B cell (primary cell): ENCODE measurements around the gene POLE. TPM values are rescaled to one million over a fixed set of nuclear protein-coding genes. Genes with fewer than 3 reads are reported as not detected.
A peak's percentile ranks its signal among the peaks of the same experiment; 100 is the strongest.

Experiments
- ATAC-seq: fragments of 200-7000 bp; cut with Tn5 transposase; one replicate; pipeline ENCODE4 v1.10.0; 2021; ENCODE audit warnings: low read depth, mild to moderate bottlenecking, moderate number of reproducible peaks, moderate library complexity
- CTCF ChIA-PET: fragments of 350-600 bp; sonication (Branson Sonifier 250); formaldehyde crosslinking; loops from one replicate; lab custom pipeline; 2021; ENCODE audit warnings: antibody characterized with exemption, inconsistent platforms; lab: Charles Lee
- POLR2A ChIA-PET: fragments of 350-600 bp; sonication (Branson Sonifier 250); formaldehyde crosslinking; loops from one replicate; lab custom pipeline; 2021; ENCODE audit warnings: antibody characterized with exemption; lab: Charles Lee
- DNase-seq: peaks from one replicate; pipeline ENCODE4 v3.0.0; 2013
- H2AFZ ChIP-seq: 2 replicates; pipeline ENCODE4 v1.6.1; 2012; ENCODE audit warnings: mild to moderate bottlenecking, low read depth, low read length; ENCODE audit not compliant: insufficient read depth, poor library complexity, severe bottlenecking
- H3K27ac ChIP-seq, 2 donors: 1 replicate in 1 of 2; 2 replicates in 1 of 2; pipeline ENCODE4 v1.5.1; 2012 to 2013; ENCODE audit warnings: low read length in 2 of 2, mild to moderate bottlenecking in 2 of 2, moderate library complexity in 1 of 2
- H3K27me3 ChIP-seq, 4 experiments: fragments of 200-600 bp in 1 of 4; sonication (generic) in 1 of 4; replicated peaks in 1 of 4; 1 replicate in 2 of 4; 2 replicates in 2 of 4; pipeline versions ENCODE4 v1.6.1 to v1.7.0; 2013 to 2016; ENCODE audit warnings: low read length in 3 of 4, mild to moderate bottlenecking in 2 of 4, mixed read lengths in 1 of 4, moderate library complexity in 1 of 4; ENCODE audit not compliant: insufficient read depth in 4 of 4, control insufficient read depth in 3 of 4; ENCODE audit errors: control extremely low read depth in 1 of 4
- H3K36me3 ChIP-seq, 2 experiments: replicated peaks in 1 of 2; 1 replicate in 1 of 2; 2 replicates in 1 of 2; pipeline versions ENCODE4 v1.6.1 to v1.7.1; 2013; ENCODE audit warnings: low read length in 1 of 2; ENCODE audit not compliant: insufficient read depth in 2 of 2, control insufficient read depth in 1 of 2; ENCODE audit errors: control extremely low read depth in 1 of 2, extremely low read depth in 1 of 2
- H3K4me1 ChIP-seq, 2 donors: fragments of 200-600 bp in 1 of 2; sonication (generic) in 1 of 2; 1 replicate in 1 of 2; 2 replicates in 1 of 2; pipeline versions ENCODE4 v1.5.1 to v1.6.1; 2013 to 2017; ENCODE audit warnings: low read length in 2 of 2; ENCODE audit not compliant: control insufficient read depth in 2 of 2, insufficient read depth in 2 of 2
- H3K4me2 ChIP-seq: replicated peaks from 2 replicates; pipeline ENCODE3; 2012; ENCODE audit warnings: mild to moderate bottlenecking, low read depth, low read length; ENCODE audit not compliant: poor library complexity, severe bottlenecking
- H3K4me3 ChIP-seq, 5 experiments: fragments of 200-600 bp in 1 of 5; sonication (generic) in 1 of 5; 1 replicate in 3 of 5; 2 replicates in 2 of 5; pipeline versions ENCODE4 v1.5.1 to v1.7.0; 2011 to 2016; ENCODE audit warnings: low read length in 4 of 5, mild to moderate bottlenecking in 4 of 5, low read depth in 2 of 5, control low read depth in 1 of 5, moderate library complexity in 1 of 5; ENCODE audit not compliant: insufficient read depth in 1 of 5; ENCODE audit errors: control extremely low read depth in 1 of 5, extremely low read depth in 1 of 5
- H3K79me2 ChIP-seq: fragments of 200-600 bp; sonication (generic); one replicate; pipeline ENCODE4 v1.6.0; 2016; ENCODE audit warnings: low read length; ENCODE audit not compliant: control insufficient read depth, insufficient read depth
- H3K9ac ChIP-seq: fragments of 200-600 bp; sonication (generic); 2 replicates; pipeline ENCODE4 v1.6.1; 2017; ENCODE audit warnings: mild to moderate bottlenecking, low read length, moderate library complexity
- H3K9me3 ChIP-seq, 3 donors: one replicate each; pipeline versions ENCODE4 v1.6.1 to v1.7.1; 2013; ENCODE audit warnings: low read length in 2 of 3; ENCODE audit not compliant: control insufficient read depth in 2 of 3, insufficient read depth in 1 of 3; ENCODE audit errors: control extremely low read depth in 1 of 3
- H4K20me1 ChIP-seq: 2 replicates; pipeline ENCODE4 v1.6.0; 2012; ENCODE audit warnings: mild to moderate bottlenecking, low read length; ENCODE audit not compliant: insufficient read depth, control insufficient read depth, poor library complexity, severe bottlenecking
- H3K27ac Mint-ChIP-seq: one replicate; pipeline ENCODE4 v1.8.0; 2021; ENCODE audit warnings: mixed read lengths
- H3K27me3 Mint-ChIP-seq: one replicate; pipeline ENCODE4 v1.8.0; 2021; ENCODE audit warnings: mixed read lengths
- H3K4me1 Mint-ChIP-seq: one replicate; pipeline ENCODE4 v1.8.0; 2021; ENCODE audit warnings: mixed read lengths
- H3K4me3 Mint-ChIP-seq: one replicate; pipeline ENCODE4 v1.8.0; 2021; ENCODE audit warnings: mixed read lengths
- H3K9me3 Mint-ChIP-seq: one replicate; pipeline ENCODE4 v1.8.0; 2022; ENCODE audit warnings: mixed read lengths; ENCODE audit not compliant: insufficient read depth
- CTCF ChIP-seq: fragments of 200-600 bp; IDR thresholded peaks from one replicate; pipeline ENCODE4 v1.8.0; 2022; ENCODE audit warnings: antibody characterized with exemption, mild to moderate bottlenecking
- EZH2 ChIP-seq: IDR thresholded peaks from 2 replicates; pipeline ENCODE4 v1.6.1; 2012; ENCODE audit warnings: borderline replicate concordance, low read depth, mild to moderate bottlenecking, moderate library complexity, low read length; ENCODE audit not compliant: insufficient read depth, poor library complexity, severe bottlenecking
- WGBS: methylation state at CpG from one replicate; pipeline ENCODE4 v1.1.5; 2013; ENCODE audit warnings: missing lambda C conversion rate; ENCODE audit not compliant: insufficient coverage; 5-methylcytosine and 5-hydroxymethylcytosine counted together
- intact Hi-C: fragments of 100-400 bp; cut with micrococcal nuclease; formaldehyde crosslinking; loops from one replicate; pipeline ENCODE4 v1.10.0; 2022
- polyA plus RNA-seq: library from polyadenylated mRNA; depleted of rRNA; stranded (reverse); fragments of >200 nt; gene quantifications from 2 replicates; pipeline ENCODE4 v1.2.3, GENCODE V29; 2012
- total RNA-seq, 2 donors: library from RNA; stranded (reverse); fragments of 120-200 nt in 1 of 2; gene quantifications; 1 replicate in 1 of 2; 2 replicates in 1 of 2; pipeline versions ENCODE4 v1.2.3 to v1.2.4, GENCODE V29; 2013 to 2022

The POLE gene
- total and polyA plus RNA-seq, 2 donors (not counting 1 experiment from before 2014, with no cell fraction given) = 32.0 to 62.0 TPM

GRCh38 chr12:132702640-132703039, 15.5 kb upstream of the POLE start:
- no peak overlapping the region for H3K4me2 ChIP-seq
- no peaks in the 10 kb centered on the region for H4K20me1 ChIP-seq
- no peak overlapping the region for H3K4me3 Mint-ChIP-seq
- no peak overlapping the region for H3K9ac ChIP-seq
- H3K4me1 Mint-ChIP-seq = peaks cover 22% of the 10 kb centered on the region
- TF ChIP-seq CTCF (no peak), EZH2 (no peak)
- peaks cover 3 to 8% of the 10 kb centered on the region in 2 experiments for H3K36me3 ChIP-seq
- no peak overlapping the region for H2AFZ ChIP-seq
- WGBS = 92% methylated on average over 2 of the region's 4 CpGs
- peaks cover 7% of the 10 kb centered on the region for H3K9me3 Mint-ChIP-seq
- ChIA-PET POLR2A (no interaction called here), CTCF (no interaction called here)
- H3K79me2 ChIP-seq = peaks cover 2% of the 10 kb centered on the region
- peaks cover 0 to 22% (median 5%) of the 10 kb centered on the region in 3 donors for H3K9me3 ChIP-seq
- peaks cover 6 to 11% of the 10 kb centered on the region in 2 donors for H3K4me1 ChIP-seq
- no peaks in the 10 kb centered on the region for H3K27me3 Mint-ChIP-seq
- ATAC-seq (no peak), DNase-seq (no peak)
- no peak overlapping the region for H3K4me3 ChIP-seq
- intact Hi-C loops = no loop called here
- no peak overlapping the region for H3K27ac ChIP-seq
- no peak overlapping the region for H3K27ac Mint-ChIP-seq
- H3K27me3 ChIP-seq = no peaks in the 10 kb centered on the region

- no peak for TF ChIP-seq CTCF
- TF ChIP-seq EZH2 = no peak
- peak overlapping the region; percentile 35 for H3K4me3 Mint-ChIP-seq
- Histone ChIP-seq H3K27ac (no peak overlapping the region), H3K27me3 (no peaks in the 10 kb centered on the region), H3K4me3 (no peak overlapping the region), H3K36me3 (peaks cover 0 to 8% of the 10 kb centered on the region in 2 experiments), H2AFZ (no peak overlapping the region), H3K9ac (no peak overlapping the region), H3K4me1 (peaks cover 6 to 11% of the 10 kb centered on the region in 2 donors), H4K20me1 (no peaks in the 10 kb centered on the region), H3K79me2 (peaks cover 2% of the 10 kb centered on the region), H3K4me2 (peak overlapping the region; percentile 34), H3K9me3 (peaks cover 0 to 4% (median 0%) of the 10 kb centered on the region in 3 donors)
- ATAC-seq (peak; percentile 24), DNase-seq (peak; percentile 35)
- 67% methylated on average over 3 of the region's 10 CpGs for WGBS
- POLR2A ChIA-PET = no interaction called here
- intact Hi-C loops = no loop called here
- CTCF ChIA-PET = no interaction called here
- peak overlapping the region; percentile 0 for H3K27ac Mint-ChIP-seq
- H3K9me3 Mint-ChIP-seq = peaks cover 4% of the 10 kb centered on the region
- H3K27me3 Mint-ChIP-seq = no peaks in the 10 kb centered on the region
- H3K4me1 Mint-ChIP-seq = peaks cover 19% of the 10 kb centered on the region
Observed at GRCh38 chr12:132700212-132700822, 13.2 kb upstream of the POLE start.
